Kidney (tissue), 14 donors: ENCODE measurements around the gene SWSAP1. TPM values are rescaled to one million over a fixed set of nuclear protein-coding genes. Genes with fewer than 3 reads are reported as not detected.
"Not testable (repeated sequence)": the region's sequence is repeated elsewhere in the genome, so short reads cannot be mapped to it uniquely, and the experiment has no call there.

ENCODE experiments used
- DNase-seq, 5 donors: peaks; one replicate each; pipeline ENCODE4 v3.0.0-alpha.2; 2013 to 2020
- FAIRE-seq: peaks from 2 replicates; lab custom pipeline; 2012; peaks lifted over from hg19 to GRCh38; lab: Jason Lieb, UNC
- H3K27ac ChIP-seq, 2 donors: one replicate each; pipeline ENCODE4 v1.7.0; 2013; ENCODE audit warnings: low read depth in 2 of 2, low read length in 2 of 2, inconsistent platforms in 1 of 2
- H3K27me3 ChIP-seq: one replicate; pipeline ENCODE4 v1.7.1; 2013; ENCODE audit warnings: low read length, inconsistent platforms; ENCODE audit not compliant: control insufficient read depth, insufficient read depth
- H3K36me3 ChIP-seq, 3 donors: one replicate each; pipeline versions ENCODE4 v1.7.0 to v1.7.1; 2013; ENCODE audit warnings: low read length in 3 of 3, control low read depth in 1 of 3, inconsistent platforms in 1 of 3; ENCODE audit not compliant: insufficient read depth in 3 of 3, control insufficient read depth in 2 of 3
- H3K4me1 ChIP-seq, 3 donors: one replicate each; pipeline versions ENCODE4 v1.7.0 to v1.7.1; 2013; ENCODE audit warnings: low read length in 3 of 3, inconsistent platforms in 1 of 3, low read depth in 1 of 3; ENCODE audit not compliant: control insufficient read depth in 2 of 3, insufficient read depth in 2 of 3
- H3K4me3 ChIP-seq, 3 donors: one replicate each; pipeline versions ENCODE4 v1.7.0 to v1.8.1; 2013; ENCODE audit warnings: low read length in 3 of 3, control low read depth in 1 of 3, inconsistent platforms in 1 of 3
- H3K9ac ChIP-seq, 3 donors: one replicate each; pipeline versions ENCODE4 v1.7.0 to v1.7.1; 2013; ENCODE audit warnings: low read length in 3 of 3, control low read depth in 1 of 3, inconsistent platforms in 1 of 3
- H3K9me3 ChIP-seq, 3 donors: one replicate each; pipeline versions ENCODE4 v1.7.0 to v1.7.1; 2013; ENCODE audit warnings: low read length in 3 of 3, control low read depth in 1 of 3, inconsistent platforms in 1 of 3; ENCODE audit not compliant: control insufficient read depth in 2 of 3, insufficient read depth in 1 of 3
- intact Hi-C: fragments of 100-400 bp; cut with DNase I; formaldehyde crosslinking; loops from one replicate; pipeline ENCODE4 v1.11.1; 2022
- polyA plus RNA-seq: library from polyadenylated mRNA; stranded (reverse); fragments of 350-450 nt; fragmentation: Illumina TruSeq; extraction: RNeasy Lipid Tissue Mini Kit (QIAGEN cat#74804); gene quantifications from one replicate; pipeline ENCODE4 v1.2.3, GENCODE V29; 2014; ENCODE audit warnings: low read depth, low replicate concordance; ENCODE audit not compliant: insufficient read depth
- total RNA-seq: library from RNA; stranded (reverse); fragmentation: NEBNext Ultra II Directional; extraction: Animal tissue kit (Norgen Biotek cat#: 25700); gene quantifications from one replicate; pipeline ENCODE4 v1.2.1, GENCODE V29; 2021
- TF ChIP-seq, protein P1 (sequence below): IDR thresholded peaks from 3 replicates; pipeline ENCODE4 v1.5.1; 2012; ENCODE audit warnings: mild to moderate bottlenecking, moderate library complexity, borderline replicate concordance; ENCODE audit not compliant: insufficient read depth; ENCODE audit errors: extremely low read depth
- donor health status: control.
- donor health status: control.
- donor health status: control.
- donor health status: control.
- donor health status: control.
- donor health status: DM: yes; HTN: yes; CAD: no.
- donor health status: Normal renal cell carcinoma (clear cell type).

Gene SWSAP1
- total and polyA plus RNA-seq, 2 donors from 2014 or later, result 4.1 to 6.2 TPM

DNA sequence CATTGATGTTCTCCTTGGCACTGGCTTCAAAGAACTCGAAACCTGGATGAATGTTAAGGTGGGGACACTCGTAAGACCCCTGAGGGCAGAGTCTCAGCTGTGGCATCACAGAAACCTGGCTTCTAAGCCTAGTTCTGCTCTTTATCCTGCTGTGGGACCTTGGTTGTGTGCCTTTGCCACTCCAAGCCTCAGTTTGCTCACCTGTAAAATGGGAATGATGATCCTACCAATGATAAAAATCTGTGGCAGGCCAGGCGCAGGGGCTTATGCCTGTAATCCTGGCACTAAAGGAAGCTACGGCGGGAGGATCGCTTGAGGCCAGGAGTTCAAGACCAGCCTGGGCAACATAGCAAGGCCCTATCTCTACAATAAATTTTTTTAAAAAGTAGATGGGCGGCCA is 48.9 kb upstream of the SWSAP1 start:
- H3K27ac ChIP-seq, result no peak overlapping the region
- FAIRE-seq, result no peak
- peaks cover 4 to 14% (median 8%) of the 10 kb centered on the region in 3 donors for H3K4me1 ChIP-seq
- intact Hi-C loops, result no loop called here
- H3K27me3 ChIP-seq, result no peaks in the 10 kb centered on the region
- no peak for DNase-seq
- peaks cover 0 to 4% (median 0%) of the 10 kb centered on the region in 3 donors for H3K36me3 ChIP-seq
- H3K4me3 ChIP-seq, result no peak overlapping the region
- TF ChIP-seq, protein P1, sequence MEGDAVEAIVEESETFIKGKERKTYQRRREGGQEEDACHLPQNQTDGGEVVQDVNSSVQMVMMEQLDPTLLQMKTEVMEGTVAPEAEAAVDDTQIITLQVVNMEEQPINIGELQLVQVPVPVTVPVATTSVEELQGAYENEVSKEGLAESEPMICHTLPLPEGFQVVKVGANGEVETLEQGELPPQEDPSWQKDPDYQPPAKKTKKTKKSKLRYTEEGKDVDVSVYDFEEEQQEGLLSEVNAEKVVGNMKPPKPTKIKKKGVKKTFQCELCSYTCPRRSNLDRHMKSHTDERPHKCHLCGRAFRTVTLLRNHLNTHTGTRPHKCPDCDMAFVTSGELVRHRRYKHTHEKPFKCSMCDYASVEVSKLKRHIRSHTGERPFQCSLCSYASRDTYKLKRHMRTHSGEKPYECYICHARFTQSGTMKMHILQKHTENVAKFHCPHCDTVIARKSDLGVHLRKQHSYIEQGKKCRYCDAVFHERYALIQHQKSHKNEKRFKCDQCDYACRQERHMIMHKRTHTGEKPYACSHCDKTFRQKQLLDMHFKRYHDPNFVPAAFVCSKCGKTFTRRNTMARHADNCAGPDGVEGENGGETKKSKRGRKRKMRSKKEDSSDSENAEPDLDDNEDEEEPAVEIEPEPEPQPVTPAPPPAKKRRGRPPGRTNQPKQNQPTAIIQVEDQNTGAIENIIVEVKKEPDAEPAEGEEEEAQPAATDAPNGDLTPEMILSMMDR, result no peak
- no peak overlapping the region for H3K9ac ChIP-seq
- no peaks in the 10 kb centered on the region for H3K9me3 ChIP-seq

GRCh38 chr19:11330127-11330526 is 44.3 kb upstream of the SWSAP1 start:
- intact Hi-C loops, result no loop called here
- Histone ChIP-seq H3K4me1 (no peaks in the 10 kb centered on the region), H3K27me3 (no peaks in the 10 kb centered on the region), H3K36me3 (peaks cover 1 to 4% (median 2%) of the 10 kb centered on the region in 3 donors), H3K9ac (no peak overlapping the region), H3K27ac (no peak overlapping the region), H3K9me3 (no peaks in the 10 kb centered on the region), H3K4me3 (no peak overlapping the region)
- FAIRE-seq (no peak), DNase-seq (no peak)
- TF ChIP-seq, protein P1, result no peak

- Histone ChIP-seq H3K9ac (no peak overlapping the region), H3K4me1 (no peaks in the 10 kb centered on the region), H3K4me3 (no peak overlapping the region), H3K27ac (no peak overlapping the region), H3K36me3 (peaks cover 4 to 7% (median 4%) of the 10 kb centered on the region in 3 donors), H3K9me3 (no peaks in the 10 kb centered on the region), H3K27me3 (no peaks in the 10 kb centered on the region)
- intact Hi-C loops, result no loop called here
- no peak for DNase-seq
- TF ChIP-seq, protein P1, result no peak
- no peak for FAIRE-seq
Observed at GRCh38 chr19:11331502-11331901, 43.0 kb upstream of the SWSAP1 start.

GRCh38 chr19:11332822-11333221 is 41.6 kb upstream of the SWSAP1 start:
- peaks cover 4 to 7% (median 4%) of the 10 kb centered on the region in 3 donors for H3K36me3 ChIP-seq
- no peak for FAIRE-seq

GRCh38 chr19:11333838-11334237 is 40.6 kb upstream of the SWSAP1 start:
- FAIRE-seq, result not testable (repeated sequence)

More at GRCh38 chr19:11332822-11333221, 41.6 kb upstream of the SWSAP1 start:
- intact Hi-C loops, result no loop called here
- no peaks in the 10 kb centered on the region for H3K27me3 ChIP-seq
- no peak overlapping the region for H3K4me3 ChIP-seq
- no peaks in the 10 kb centered on the region for H3K9me3 ChIP-seq
- H3K27ac ChIP-seq, result no peak overlapping the region
- TF ChIP-seq, protein P1, result no peak
- DNase-seq, result no peak
- no peaks in the 10 kb centered on the region for H3K4me1 ChIP-seq
- no peak overlapping the region for H3K9ac ChIP-seq

More at GRCh38 chr19:11333838-11334237, 40.6 kb upstream of the SWSAP1 start:
- H3K9me3 ChIP-seq, H3K4me1 ChIP-seq, intact Hi-C loops, H3K36me3 ChIP-seq, H3K4me3 ChIP-seq, H3K9ac ChIP-seq, DNase-seq, H3K27ac ChIP-seq, H3K27me3 ChIP-seq: not testable (repeated sequence)
